A549 (cell line): ENCODE data around the gene KIAA0040. TPM values are rescaled to one million over a fixed set of nuclear protein-coding genes. Genes with fewer than 3 reads are reported as not detected.

Experiments used
- ATAC-seq, 2 experiments: fragments of 200-7000 bp in 1 of 2; fragments of >200 bp in 1 of 2; cut with Nextera tagmentation in 1 of 2; cut with Tn5 transposase in 1 of 2; 3 replicates each; pipeline versions ENCODE4 v1.8.0 to v1.9.1; 2018 to 2020; ENCODE audit warnings: mild to moderate bottlenecking in 1 of 2, moderate library complexity in 1 of 2
- CTCF ChIA-PET: fragments of 300-600 bp; sonication (Branson Sonifier 250); formaldehyde crosslinking; extraction: SDS; loops from one replicate; lab custom pipeline; 2021; ENCODE audit warnings: antibody characterized with exemption, inconsistent platforms; lab: Yijun Ruan, JAX
- POLR2A ChIA-PET: fragments of 350-600 bp; formaldehyde crosslinking; extraction: SDS; loops from one replicate; lab custom pipeline; 2021; ENCODE audit warnings: antibody characterized with exemption, inconsistent platforms; lab: Yijun Ruan, JAX
- DNase-seq, 2 experiments: peaks; one replicate each; pipeline versions ENCODE4 v3.0.0 to v3.0.0-alpha.2; 2011 to 2016; ENCODE audit warnings: low read depth in 1 of 2, low spot score in 1 of 2
- FAIRE-seq: peaks from 2 replicates; lab custom pipeline; 2011; peaks lifted over from hg19 to GRCh38; lab: Jason Lieb, UNC
- H3K27ac ChIP-seq, 2 experiments: fragments of >200 bp; sonication (Bioruptor Twin); formaldehyde crosslinking; 3 replicates each; pipeline ENCODE4 v1.5.1; 2016 to 2017
- H3K4me1 ChIP-seq: fragments of >200 bp; sonication (Bioruptor Twin); formaldehyde crosslinking; 3 replicates; pipeline ENCODE4 v1.6.1; 2016
- H3K4me2 ChIP-seq: fragments of >200 bp; sonication (Bioruptor Twin); formaldehyde crosslinking; 3 replicates; pipeline ENCODE4 v1.6.1; 2016
- H3K4me3 ChIP-seq: fragments of >200 bp; sonication (Bioruptor Twin); formaldehyde crosslinking; 3 replicates; pipeline ENCODE4 v1.5.1; 2016
- H3K9me3 ChIP-seq: fragments of >200 bp; sonication (Bioruptor Twin); formaldehyde crosslinking; 3 replicates; pipeline ENCODE4 v1.6.1; 2016
- CTCF ChIP-seq: fragments of >200 bp; sonication (Bioruptor Twin); formaldehyde crosslinking; IDR thresholded peaks from 3 replicates; pipeline ENCODE4 v1.5.1; 2016
- E2F6 ChIP-seq: IDR thresholded peaks from 2 replicates; pipeline ENCODE4 v1.6.1; 2012; ENCODE audit warnings: low read depth, borderline replicate concordance
- EHF ChIP-seq: fragments of 250-450 bp; sonication (Bioruptor Pico); IDR thresholded peaks from 2 replicates; pipeline ENCODE4 v1.5.0; 2020; ENCODE audit warnings: mild to moderate bottlenecking
- EHMT2 ChIP-seq: fragments of 200-600 bp; sonication (generic); IDR thresholded peaks from 2 replicates; pipeline ENCODE4 v1.6.1; 2016; ENCODE audit warnings: antibody characterized with exemption, low read depth, mild to moderate bottlenecking, moderate library complexity
- ELK1 ChIP-seq: fragments of 150-350 bp; IDR thresholded peaks from 2 replicates; pipeline ENCODE4 v1.6.1; 2014; ENCODE audit warnings: low read depth, mild to moderate bottlenecking, low read length
- EP300 ChIP-seq, 2 experiments: fragments of >200 bp; sonication (Bioruptor Twin); formaldehyde crosslinking; IDR thresholded peaks; 2 replicates in 1 of 2; 3 replicates in 1 of 2; pipeline ENCODE4 v1.6.1; 2016 to 2017
- ESRRA ChIP-seq: fragments of 150-350 bp; IDR thresholded peaks from 2 replicates; pipeline ENCODE4 v1.6.1; 2014; ENCODE audit warnings: mild to moderate bottlenecking, low read length, borderline replicate concordance
- FOSL2 ChIP-seq, 2 experiments: fragments of 450-650 bp in 1 of 2; fragments of >200 bp in 1 of 2; sonication (Bioruptor Twin) in 1 of 2; formaldehyde crosslinking; IDR thresholded peaks; 2 replicates each; pipeline versions ENCODE4 v1.5.0 to v1.6.1; 2016 to 2020; ENCODE audit warnings: mild to moderate bottlenecking in 1 of 2, moderate library complexity in 1 of 2
- HDAC2 ChIP-seq: fragments of 200-600 bp; sonication (generic); IDR thresholded peaks from 2 replicates; pipeline ENCODE4 v1.6.1; 2016
- HOXB5 ChIP-seq: fragments of 250-450 bp; sonication (Bioruptor Pico); IDR thresholded peaks from 2 replicates; pipeline ENCODE4 v1.5.0; 2020; ENCODE audit warnings: mild to moderate bottlenecking, moderate library complexity
- JUN ChIP-seq, 2 experiments: fragments of >200 bp; sonication (Bioruptor Twin); formaldehyde crosslinking; IDR thresholded peaks; 2 replicates in 1 of 2; 3 replicates in 1 of 2; pipeline ENCODE4 v1.6.1; 2016 to 2017
- JUNB ChIP-seq: fragments of >200 bp; sonication (Bioruptor Twin); formaldehyde crosslinking; IDR thresholded peaks from 2 replicates; pipeline ENCODE4 v1.6.1; 2016
- KDM1A ChIP-seq: fragments of 200-600 bp; sonication (generic); IDR thresholded peaks from 2 replicates; pipeline ENCODE4 v1.6.1; 2016; ENCODE audit warnings: low read depth, mild to moderate bottlenecking
- NPAS2 ChIP-seq: fragments of 250-450 bp; sonication (Bioruptor Pico); IDR thresholded peaks from 2 replicates; pipeline ENCODE4 v1.8.0; 2022; ENCODE audit warnings: mild to moderate bottlenecking, moderate library complexity, borderline replicate concordance
- POLR2A ChIP-seq: IDR thresholded peaks from 2 replicates; pipeline ENCODE4 v1.6.1; 2012; ENCODE audit warnings: mild to moderate bottlenecking, low read length
- RCOR1 ChIP-seq: fragments of 150-350 bp; IDR thresholded peaks from 2 replicates; pipeline ENCODE4 v1.6.1; 2014; ENCODE audit warnings: antibody characterized with exemption, low read length, low read depth
- RNF2 ChIP-seq: fragments of 200-600 bp; sonication (generic); IDR thresholded peaks from 2 replicates; pipeline ENCODE4 v1.6.1; 2016; ENCODE audit warnings: low read depth, mild to moderate bottlenecking, antibody characterized with exemption, moderate library complexity, borderline replicate concordance
- SMC3 ChIP-seq: fragments of >200 bp; sonication (Bioruptor Twin); formaldehyde crosslinking; IDR thresholded peaks from 3 replicates; pipeline ENCODE4 v1.6.1; 2018; ENCODE audit warnings: inconsistent platforms
- ZC3H11A ChIP-seq: fragments of 450-650 bp; IDR thresholded peaks from 2 replicates; pipeline ENCODE4 v1.6.1; 2014; ENCODE audit warnings: antibody characterized with exemption, mild to moderate bottlenecking
- ZFP36 ChIP-seq: fragments of 450-650 bp; IDR thresholded peaks from 2 replicates; pipeline ENCODE4 v1.6.1; 2014; ENCODE audit warnings: borderline replicate concordance; ENCODE audit not compliant: partially characterized antibody
- ZSCAN20 ChIP-seq: fragments of 250-450 bp; sonication (Bioruptor Pico); IDR thresholded peaks from 2 replicates; pipeline ENCODE4 v1.8.0; 2022; ENCODE audit warnings: mild to moderate bottlenecking, moderate library complexity
- WGBS: methylation state at CpG from one replicate; pipeline ENCODE4 v1.1.6; 2017; ENCODE audit errors: missing lambda C conversion rate; 5-methylcytosine and 5-hydroxymethylcytosine counted together
- polyA plus RNA-seq, 4 experiments: library from polyadenylated mRNA; depleted of rRNA in 3 of 4; stranded (reverse); fragments of >200 nt; fragmentation: RNase III in 1 of 4; extraction: RNeasy Plus Mini Kit Qiagen cat#74134 plus additional on column Dnase treatment in 1 of 4; gene quantifications; 2 replicates in 3 of 4; 3 replicates in 1 of 4; pipeline ENCODE4 v1.2.3, GENCODE V29; 2011 to 2017

The KIAA0040 gene
- polyA plus RNA-seq, 2 of the 4 experiments (the other 2 are of a cell fraction), result 0.21 to 1.1 TPM

GRCh38 chr1:175129644-175129996, 63.0 kb downstream of the KIAA0040 start:
- Histone ChIP-seq H3K9me3 (no peaks in the 10 kb centered on the region), H3K4me1 (no peaks in the 10 kb centered on the region), H3K4me2 (no peak overlapping the region), H3K27ac (no peak overlapping the region), H3K4me3 (no peak overlapping the region)
- POLR2A ChIA-PET, result no interaction called here
- CTCF ChIA-PET, result interaction anchor here (1.3 to 1.6 kb wide), 3 partner anchors 22 to 189 kb away, joined by 3 to 5 read pairs (median 4); no protein-coding TSS in a partner anchor
- ATAC-seq (no peak), FAIRE-seq (no peak), DNase-seq (no peak)
- WGBS, result 49% methylated on average over 2 of the region's 2 CpGs
- no peak for TF ChIP-seq NPAS2
- TF ChIP-seq E2F6, result no peak
- TF ChIP-seq FOSL2 (IDR thresholded peaks at IDR 0.05), result no peak
- TF ChIP-seq FOSL2 (CRISPR knock-in tag; IDR thresholded peaks at IDR 0.05), result no peak
- no peak for TF ChIP-seq CTCF
- no peak for TF ChIP-seq RCOR1
- no peak for TF ChIP-seq SMC3
- TF ChIP-seq JUNB, result no peak
- TF ChIP-seq EP300 (IDR thresholded peaks at IDR 0.05), result no peak
- TF ChIP-seq HOXB5 (CRISPR knock-in tag), result no peak
- TF ChIP-seq ZFP36, result no peak
- TF ChIP-seq EHMT2, result no peak
- TF ChIP-seq RNF2, result no peak
- TF ChIP-seq KDM1A, result no peak
- no peak for TF ChIP-seq HDAC2
- no peak for TF ChIP-seq ESRRA

GRCh38 chr1:175129182-175129581, 63.4 kb downstream of the KIAA0040 start:
- TF ChIP-seq POLR2A, result no peak
- TF ChIP-seq ZSCAN20 (CRISPR knock-in tag), result no peak
- no peak for TF ChIP-seq EHF (CRISPR knock-in tag)
- TF ChIP-seq KDM1A, result no peak
- TF ChIP-seq ZFP36, result no peak
- TF ChIP-seq ZC3H11A, result no peak
- TF ChIP-seq ELK1, result no peak
- TF ChIP-seq CTCF, result no peak
- no peak for TF ChIP-seq JUN (IDR thresholded peaks at IDR 0.05)
- FAIRE-seq (no peak), DNase-seq (no peak), ATAC-seq (no peak)
- H3K4me2 ChIP-seq, result no peak overlapping the region
- no peak overlapping the region for H3K4me3 ChIP-seq
- no peaks in the 10 kb centered on the region for H3K9me3 ChIP-seq
- WGBS, result 86% methylated on average over 1 of the region's 1 CpG
- ChIA-PET POLR2A (no interaction called here), CTCF (interaction anchor here (1.3 to 1.6 kb wide), 2 partner anchors 22 to 190 kb away, joined by 3 to 5 read pairs; no protein-coding TSS in a partner anchor)
- H3K4me1 ChIP-seq, result no peaks in the 10 kb centered on the region
- no peak overlapping the region for H3K27ac ChIP-seq
